Measurements from ENCODE around the gene KDM7A. TPM values are rescaled to one million over a fixed set of nuclear protein-coding genes. Genes with fewer than 3 reads are reported as not detected.
A peak's percentile ranks its signal among the peaks of the same experiment; 100 is the strongest.
"Not testable (repeated sequence)": the region's sequence is repeated elsewhere in the genome, so short reads cannot be mapped to it uniquely, and the experiment has no call there.

Gene KDM7A
- total and polyA plus RNA-seq, 9 of the 15 experiments (the other 6 are each of a cell fraction or from before 2014, with no cell fraction given): 0.90 to 8.4 (median 7.0) TPM

DNA sequence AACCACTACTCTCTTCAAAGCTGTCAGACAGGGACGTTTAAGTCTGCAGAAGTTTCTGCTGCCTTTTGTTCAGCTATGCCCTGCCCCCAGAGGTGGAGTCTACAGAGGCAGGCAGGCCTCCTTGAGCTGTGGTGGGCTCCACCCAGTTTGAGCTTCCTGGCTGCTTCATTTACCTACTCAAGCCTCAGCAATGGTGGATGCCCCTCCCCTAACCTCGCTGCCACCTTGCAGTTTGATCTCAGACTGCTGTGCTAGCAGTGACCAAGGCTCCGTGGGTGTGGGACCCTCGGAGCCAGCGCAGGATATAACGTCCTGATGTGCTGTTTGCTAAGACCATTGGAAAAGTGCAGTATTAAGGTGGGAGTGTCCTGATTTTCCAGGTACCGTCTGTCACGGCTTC is 68.0 kb downstream of the KDM7A start:
- FAIRE-seq; H3K9me3 ChIP-seq (replicated peaks; ENCODE audit: control insufficient read depth, insufficient read depth, low read depth, low read length); H3K4me1 ChIP-seq (replicated peaks in 1 of 2; ENCODE audit: control insufficient read depth in 2 of 2, insufficient read depth in 2 of 2, low read length in 2 of 2); H3K9me1 ChIP-seq (ENCODE audit: control insufficient read depth, insufficient read depth, low read length); BruUV-seq (replicated peaks); H3K27ac ChIP-seq (ENCODE audit: extremely low read depth, low read depth, low read length); H3K4me3 ChIP-seq; DNase-seq (ENCODE audit: extremely low read depth in 1 of 4, low spot score in 3 of 4); in situ Hi-C loops (cut with MboI); H2AFZ ChIP-seq (ENCODE audit: low read depth, low read length); H3K27me3 ChIP-seq (ENCODE audit: control insufficient read depth in 2 of 2, insufficient read depth in 2 of 2, low read length in 2 of 2); CTCF ChIA-PET (ENCODE audit: low intra/inter-chr PET ratio); H3K36me3 ChIP-seq (ENCODE audit: control insufficient read depth, insufficient read depth, low read length); H3K79me2 ChIP-seq (ENCODE audit: control insufficient read depth, insufficient read depth, low read length); H3K9ac ChIP-seq (ENCODE audit: insufficient read depth in 1 of 2, low read depth in 2 of 2, low read length in 2 of 2); H4K20me1 ChIP-seq (replicated peaks; ENCODE audit: control insufficient read depth, insufficient read depth, low read length); ATAC-seq; H3K4me2 ChIP-seq (ENCODE audit: insufficient read depth, low read length); intact Hi-C loops (cut with micrococcal nuclease); TF ChIP-seq CEBPG (tag; conservative IDR thresholded peaks at IDR 0.05 in 1 of 2, IDR thresholded peaks at IDR 0.05 in 1 of 2); JUN (IDR thresholded peaks at IDR 0.05; ENCODE audit: borderline replicate concordance, low read depth, low read length): not testable (repeated sequence)
- POLR2A ChIA-PET: interaction anchor here (0.7 to 1.0 kb wide), 2 partner anchors 22 to 29 kb away, joined by 4 read pairs; no protein-coding TSS in a partner anchor
- 68% methylated on average over 8 of the region's 8 CpGs for WGBS (ENCODE audit: insufficient coverage, low coverage, missing lambda C conversion rate)
- 0 out of 2 replicates have a peak, but pooled peaks have one; percentile 21 for TF ChIP-seq CEBPG (CRISPR knock-in tag; IDR thresholded peaks at IDR 0.05)
- TF ChIP-seq JUN (CRISPR knock-in tag; IDR thresholded peaks at IDR 0.05; ENCODE audit: borderline replicate concordance): 0 out of 2 replicates have a peak, but pooled peaks have one; percentile 53
- TF ChIP-seq, protein P1, sequence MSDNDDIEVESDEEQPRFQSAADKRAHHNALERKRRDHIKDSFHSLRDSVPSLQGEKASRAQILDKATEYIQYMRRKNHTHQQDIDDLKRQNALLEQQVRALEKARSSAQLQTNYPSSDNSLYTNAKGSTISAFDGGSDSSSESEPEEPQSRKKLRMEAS (CRISPR knock-in tag; IDR thresholded peaks at IDR 0.05): 0 out of 2 replicates have a peak, but pooled peaks have one; percentile 30

DNA sequence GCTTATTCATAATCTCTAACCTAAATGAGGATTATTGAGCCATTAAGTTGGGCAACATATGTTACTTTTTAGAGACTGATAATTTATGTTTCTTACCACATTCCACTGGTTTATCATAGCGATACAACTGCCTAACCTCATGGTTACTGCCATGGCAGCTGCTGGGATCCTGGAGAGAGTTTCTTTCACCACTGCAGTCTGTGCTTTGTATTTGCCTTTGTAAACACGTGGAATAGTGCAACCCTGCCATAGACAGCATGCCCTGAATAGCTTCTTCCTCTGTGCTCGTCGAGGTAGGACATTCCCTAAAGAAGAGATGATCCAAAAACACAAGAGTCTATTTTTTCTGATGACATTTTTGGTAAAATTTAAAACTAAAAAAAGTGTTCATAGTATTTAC is 80.3 kb downstream of the KDM7A start:
- DNase-seq (ENCODE audit: extremely low read depth in 1 of 4, low spot score in 3 of 4) (no peak), FAIRE-seq (no peak), ATAC-seq (no peak)
- Histone ChIP-seq H3K27me3 (ENCODE audit: control insufficient read depth in 2 of 2, insufficient read depth in 2 of 2, low read length in 2 of 2) (no peaks in the 10 kb centered on the region), H3K79me2 (ENCODE audit: control insufficient read depth, insufficient read depth, low read length) (no peaks in the 10 kb centered on the region), H3K9me1 (ENCODE audit: control insufficient read depth, insufficient read depth, low read length) (no peaks in the 10 kb centered on the region), H3K36me3 (ENCODE audit: control insufficient read depth, insufficient read depth, low read length) (peaks cover 35% of the 10 kb centered on the region), H3K4me2 (ENCODE audit: insufficient read depth, low read length) (no peak overlapping the region), H3K27ac (ENCODE audit: extremely low read depth, low read depth, low read length) (no peak overlapping the region), H3K9ac (ENCODE audit: insufficient read depth in 1 of 2, low read depth in 2 of 2, low read length in 2 of 2) (no peak overlapping the region), H3K9me3 (replicated peaks; ENCODE audit: control insufficient read depth, insufficient read depth, low read depth, low read length) (no peaks in the 10 kb centered on the region), H3K4me3 (no peak overlapping the region), H4K20me1 (replicated peaks; ENCODE audit: control insufficient read depth, insufficient read depth, low read length) (no peaks in the 10 kb centered on the region), H2AFZ (ENCODE audit: low read depth, low read length) (no peak overlapping the region), H3K4me1 (replicated peaks in 1 of 2; ENCODE audit: control insufficient read depth in 2 of 2, insufficient read depth in 2 of 2, low read length in 2 of 2) (no peaks in the 10 kb centered on the region)
- ChIA-PET CTCF (ENCODE audit: low intra/inter-chr PET ratio) (no interaction called here), POLR2A (no interaction called here)
- in situ Hi-C loops (cut with MboI) (no loop called here), intact Hi-C loops (cut with micrococcal nuclease) (no loop called here)
- no TSS peak for BruUV-seq (replicated peaks)
- 60% methylated on average over 4 of the region's 4 CpGs for WGBS (ENCODE audit: insufficient coverage, low coverage, missing lambda C conversion rate)
- no peak for TF ChIP-seq BRD4 (IDR thresholded peaks at IDR 0.05)
- no peak for TF ChIP-seq RBM22 (IDR thresholded peaks at IDR 0.05; ENCODE audit: low read depth, low read length, poor library complexity, severe bottlenecking)
- TF ChIP-seq ZBED1 (IDR thresholded peaks at IDR 0.05): no peak
- TF ChIP-seq HNRNPK (IDR thresholded peaks at IDR 0.05; ENCODE audit: low read depth, low read length, poor library complexity, severe bottlenecking): no peak
- no peak for TF ChIP-seq ZNF253 (CRISPR knock-in tag; conservative IDR thresholded peaks at IDR 0.05)
- no peak for TF ChIP-seq MAFF (IDR thresholded peaks at IDR 0.05; ENCODE audit: low read length)
- TF ChIP-seq MYBL2 (IDR thresholded peaks at IDR 0.05; ENCODE audit: low read depth): no peak
- TF ChIP-seq MYBL2 (CRISPR knock-in tag; IDR thresholded peaks at IDR 0.05; ENCODE audit: borderline replicate concordance): no peak
- TF ChIP-seq TOE1 (IDR thresholded peaks at IDR 0.05; ENCODE audit: borderline replicate concordance): no peak
- no peak for TF ChIP-seq TOE1 (CRISPR knock-in tag; IDR thresholded peaks at IDR 0.05; ENCODE audit: borderline replicate concordance, low read depth)
- TF ChIP-seq TAF15 (IDR thresholded peaks at IDR 0.05; ENCODE audit: low read depth, low read length): no peak
- TF ChIP-seq FOXK1 (CRISPR knock-in tag; IDR thresholded peaks at IDR 0.05; ENCODE audit: borderline replicate concordance): no peak
- no peak for TF ChIP-seq LCOR (CRISPR knock-in tag; IDR thresholded peaks at IDR 0.05)

Measured in K562 (cell line).